ENCODE measurements around the gene ARHGAP33. TPM values are rescaled to one million over a fixed set of nuclear protein-coding genes. Genes with fewer than 3 reads are reported as not detected.

The ARHGAP33 gene
- total RNA-seq: 1 to 10 TPM; 1.3 to 8.4 (median 2.3) TPM

GRCh38 chr19:35775298-35776101, at the start of gene ARHGAP33:
Gene ARHGAP33, plus strand, starts transcription at chr19:35775564. Its CDS starts 95 bp downstream, at chr19:35775659.
- Histone ChIP-seq H3K27ac (peak within 1 kb of the TSS; percentile 59 to 76 (median 68)), H3K4me3 (peak within 1 kb of the TSS; percentile 68 to 92 (median 84)), H3K4me1 (peaks cover 10 to 31% (median 13%) of the 10 kb centered on the region in 3 donors), H3K36me3 (peaks cover 0 to 24% (median 0%) of the 10 kb centered on the region in 3 donors), H3K9me3 (no peaks in the 10 kb centered on the region), H3K27me3 (no peaks in the 10 kb centered on the region)
- TF ChIP-seq CTCF (IDR thresholded peaks at IDR 0.05): no peak
- TF ChIP-seq POLR2A (IDR thresholded peaks at IDR 0.05): no peak
- DNase-seq: peak; percentile 88
- intact Hi-C loops (cut with DNase I): no loop called here
- 0% methylated on average over 14 to 21 of the region's 82 CpGs for WGBS, 2 donors

- TF ChIP-seq POLR2A (IDR thresholded peaks at IDR 0.05) (no peak), CTCF (IDR thresholded peaks at IDR 0.05) (no peak)
- Histone ChIP-seq H3K27me3 (no peaks in the 10 kb centered on the region), H3K36me3 (peaks cover 87 to 100% (median 91%) of the 10 kb centered on the region in 3 donors), H3K4me1 (peaks cover 0 to 20% (median 8%) of the 10 kb centered on the region in 3 donors), H3K9me3 (no peaks in the 10 kb centered on the region), H3K4me3 (no peak overlapping the region), H3K27ac (no peak overlapping the region)
- WGBS, 2 donors: 95 to 96% methylated on average over 11 of the region's 25 CpGs
- DNase-seq: no peak
- intact Hi-C loops (cut with DNase I): no loop called here
Measured at GRCh38 chr19:35727053-35727955, 48.1 kb upstream of the ARHGAP33 start.

GRCh38 chr19:35727956-35728706, 47.2 kb upstream of the ARHGAP33 start:
- DNase-seq: no peak
- intact Hi-C loops (cut with DNase I): no loop called here

GRCh38 chr19:35729021-35729420, 46.3 kb upstream of the ARHGAP33 start:
- Histone ChIP-seq H3K36me3 (peaks cover 86 to 100% (median 90%) of the 10 kb centered on the region in 3 donors), H3K9me3 (no peaks in the 10 kb centered on the region), H3K27me3 (no peaks in the 10 kb centered on the region), H3K4me3 (no peak overlapping the region), H3K27ac (no peak overlapping the region), H3K4me1 (peaks cover 0 to 20% (median 8%) of the 10 kb centered on the region in 3 donors)
- TF ChIP-seq CTCF (IDR thresholded peaks at IDR 0.05): no peak
- TF ChIP-seq POLR2A (IDR thresholded peaks at IDR 0.05): no peak
- DNase-seq: no peak
- intact Hi-C loops (cut with DNase I): no loop called here
- WGBS, 2 donors: 67 to 97% methylated on average over 6 to 10 of the region's 18 CpGs

More at GRCh38 chr19:35727956-35728706, 47.2 kb upstream of the ARHGAP33 start:
- Histone ChIP-seq H3K9me3 (no peaks in the 10 kb centered on the region), H3K36me3 (peaks cover 88 to 100% (median 91%) of the 10 kb centered on the region in 3 donors), H3K4me1 (peaks cover 0 to 20% (median 8%) of the 10 kb centered on the region in 3 donors), H3K4me3 (no peak overlapping the region), H3K27me3 (no peaks in the 10 kb centered on the region), H3K27ac (no peak overlapping the region)
- WGBS, 2 donors: 94 to 96% methylated on average over 7 to 15 of the region's 19 CpGs
- TF ChIP-seq CTCF (IDR thresholded peaks at IDR 0.05) (no peak), POLR2A (IDR thresholded peaks at IDR 0.05) (no peak)

Data from esophagus squamous epithelium (tissue), 5 donors.